SK-N-SH (cell line): ENCODE measurements around the gene FOXB1.

Experiments
- CTCF ChIP-seq: fragments of 200-600 bp; sonication (generic); IDR thresholded peaks from 2 replicates; pipeline ENCODE4 v1.6.1; 2017; ENCODE audit warnings: antibody characterized with exemption, mild to moderate bottlenecking, moderate library complexity
- EP300 ChIP-seq, 2 experiments: IDR thresholded peaks; 2 replicates each; pipeline versions ENCODE4 v1.4.0 to v1.6.1; 2012; ENCODE audit warnings: borderline replicate concordance in 1 of 2, low read depth in 1 of 2, low read length in 1 of 2
- EZH2phosphoT487 ChIP-seq: fragments of 200-600 bp; sonication (generic); IDR thresholded peaks from 2 replicates; pipeline ENCODE4 v1.6.1; 2017; ENCODE audit warnings: low read depth, mixed run types, mild to moderate bottlenecking, antibody characterized with exemption, moderate library complexity, borderline replicate concordance
- MAX ChIP-seq: IDR thresholded peaks from 2 replicates; pipeline ENCODE4 v1.4.0; 2012; ENCODE audit warnings: low read depth
- NFIC ChIP-seq: IDR thresholded peaks from 2 replicates; pipeline ENCODE4 v1.4.0; 2012; ENCODE audit warnings: borderline replicate concordance
- RFX5 ChIP-seq: IDR thresholded peaks from 2 replicates; pipeline ENCODE4 v1.6.1; 2012; ENCODE audit warnings: mild to moderate bottlenecking, improper control_type of control experiment, low read length
- TAF1 ChIP-seq: IDR thresholded peaks from 2 replicates; pipeline ENCODE4 v1.6.1; 2012; ENCODE audit warnings: low read depth, mild to moderate bottlenecking, low read length, moderate library complexity, borderline replicate concordance
- TCF12 ChIP-seq: IDR thresholded peaks from 2 replicates; pipeline ENCODE4 v1.4.0; 2012
- YY1 ChIP-seq: IDR thresholded peaks from 2 replicates; pipeline ENCODE4 v1.4.0; 2012; ENCODE audit warnings: low read depth, mild to moderate bottlenecking
- TF ChIP-seq, protein P1 (sequence below): IDR thresholded peaks from 2 replicates; pipeline ENCODE4; 2012

DNA sequence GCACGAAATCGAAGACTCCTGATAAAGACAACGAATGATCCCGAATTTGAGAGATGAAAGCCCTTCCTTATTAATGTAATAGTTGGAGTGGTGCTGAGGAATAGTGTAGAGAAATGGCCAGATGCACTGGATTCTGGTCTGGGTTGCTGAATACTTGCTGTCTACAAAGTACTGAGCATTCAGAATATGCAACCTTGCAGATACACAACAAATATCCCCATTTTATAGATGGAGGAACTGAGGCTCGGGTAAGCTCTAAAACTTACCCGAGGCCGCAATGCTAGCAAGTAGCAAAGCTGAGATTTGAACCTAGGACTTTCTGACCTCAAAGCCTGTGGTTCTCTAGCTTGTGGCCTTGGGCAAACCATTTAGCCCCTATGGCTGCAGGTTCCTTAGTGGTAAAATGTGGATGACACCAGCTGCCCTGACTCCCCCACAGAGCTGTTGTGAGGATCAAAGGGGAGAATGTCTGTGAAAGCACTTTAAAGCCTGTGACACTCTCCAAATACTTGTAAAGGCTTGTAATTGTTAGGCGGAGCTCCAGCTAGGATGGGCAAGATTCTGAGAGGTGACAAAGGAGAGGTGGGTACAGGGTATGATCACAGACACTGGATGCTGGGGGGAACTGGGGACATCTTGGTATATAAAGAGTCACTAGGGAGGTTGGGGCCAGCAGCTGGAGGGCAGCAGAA is 39.8 kb downstream of the FOXB1 start:
- TF ChIP-seq CTCF: no peak
- TF ChIP-seq TAF1: no peak
- TF ChIP-seq RFX5: no peak
- no peak for TF ChIP-seq TCF12
- no peak for TF ChIP-seq EZH2phosphoT487
- TF ChIP-seq NFIC: no peak
- TF ChIP-seq, protein P1, sequence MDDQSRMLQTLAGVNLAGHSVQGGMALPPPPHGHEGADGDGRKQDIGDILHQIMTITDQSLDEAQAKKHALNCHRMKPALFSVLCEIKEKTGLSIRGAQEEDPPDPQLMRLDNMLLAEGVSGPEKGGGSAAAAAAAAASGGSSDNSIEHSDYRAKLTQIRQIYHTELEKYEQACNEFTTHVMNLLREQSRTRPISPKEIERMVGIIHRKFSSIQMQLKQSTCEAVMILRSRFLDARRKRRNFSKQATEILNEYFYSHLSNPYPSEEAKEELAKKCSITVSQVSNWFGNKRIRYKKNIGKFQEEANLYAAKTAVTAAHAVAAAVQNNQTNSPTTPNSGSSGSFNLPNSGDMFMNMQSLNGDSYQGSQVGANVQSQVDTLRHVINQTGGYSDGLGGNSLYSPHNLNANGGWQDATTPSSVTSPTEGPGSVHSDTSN: no peak
- TF ChIP-seq YY1: no peak
- TF ChIP-seq EP300 (IDR thresholded peaks at IDR 0.05; ENCODE audit: borderline replicate concordance in 1 of 2, low read depth in 1 of 2, low read length in 1 of 2): no peak
- no peak for TF ChIP-seq MAX
